HG02973 (cell line): ENCODE data around the gene MGME1.

Experiments
- ATAC-seq: cut with Tn5 transposase; IDR thresholded peaks from one replicate; pipeline ENCODE4 v1.9.1; 2021; ENCODE audit warnings: moderate library complexity; ENCODE audit not compliant: unreplicated experiment

MGME1 gene

GRCh38 chr20:17968366-17969277 is at the start of gene MGME1, which contains the start of gene SNX5:
Gene MGME1, plus strand, starts transcription at chr20:17969018. Its CDS starts 842 bp downstream, at chr20:17969860.
Gene SNX5, minus strand, starts transcription at chr20:17968794. Its CDS starts 369 bp downstream, at chr20:17968425.
- ATAC-seq = peak; percentile 73

- ATAC-seq = no peak
These were observed 49.7 kb upstream of the MGME1 start for GRCh38 chr20:17919149-17919548.

- no peak for ATAC-seq
These were observed 47.0 kb upstream of the MGME1 start for GRCh38 chr20:17921774-17922173.

GRCh38 chr20:17925141-17925939 is 43.5 kb upstream of the MGME1 start:
- no peak for ATAC-seq

- no peak for ATAC-seq
These were observed 42.9 kb upstream of the MGME1 start for GRCh38 chr20:17925940-17926300.

GRCh38 chr20:17928211-17928611 is 40.6 kb upstream of the MGME1 start:
- no peak for ATAC-seq

- no peak for ATAC-seq
These were observed 40.0 kb upstream of the MGME1 start for GRCh38 chr20:17928633-17929311.

GRCh38 chr20:17931513-17931912 is 37.3 kb upstream of the MGME1 start:
- no peak for ATAC-seq

- no peak for ATAC-seq
These were observed 36.4 kb upstream of the MGME1 start for GRCh38 chr20:17932396-17932795.

- no peak for ATAC-seq
These were observed 35.7 kb upstream of the MGME1 start for GRCh38 chr20:17933121-17933520.

- ATAC-seq = no peak
These were observed 35.1 kb upstream of the MGME1 start for GRCh38 chr20:17933711-17934110.

GRCh38 chr20:17934141-17934862 is 34.5 kb upstream of the MGME1 start:
- ATAC-seq = no peak

GRCh38 chr20:17935186-17935585 is 33.6 kb upstream of the MGME1 start:
- no peak for ATAC-seq

GRCh38 chr20:17935761-17936160 is 33.1 kb upstream of the MGME1 start:
- no peak for ATAC-seq

GRCh38 chr20:17936286-17936760 is 32.5 kb upstream of the MGME1 start:
- ATAC-seq = no peak

GRCh38 chr20:17936761-17937732 is 31.8 kb upstream of the MGME1 start:
- no peak for ATAC-seq

- peak; percentile 72 for ATAC-seq
These were observed 29.8 kb upstream of the MGME1 start for GRCh38 chr20:17938871-17939619.

GRCh38 chr20:17939622-17940223 is 29.1 kb upstream of the MGME1 start:
- no peak for ATAC-seq
